Endothelial cell of umbilical vein (primary cell): ENCODE measurements around the gene TMEM164. TPM values are rescaled to one million over a fixed set of nuclear protein-coding genes. Genes with fewer than 3 reads are reported as not detected.

Source experiments
- BruUV-seq: library from RNA; stranded (reverse); fragments of 400-500 nt; replicated peaks from 2 replicates; lab custom pipeline; 2021; lab: Mats Ljungman, UMichigan
- CTCF ChIA-PET: fragments of 300-600, 350-600 bp; sonication (Branson Sonifier 250); formaldehyde crosslinking; loops from one replicate; lab custom pipeline; 2021; ENCODE audit warnings: antibody characterized with exemption, inconsistent platforms; lab: Charles Lee
- POLR2A ChIA-PET: fragments of 300-600, 350-600 bp; sonication (Branson Sonifier 250); formaldehyde crosslinking; loops from one replicate; lab custom pipeline; 2021; ENCODE audit warnings: antibody characterized with exemption, inconsistent platforms; lab: Charles Lee
- DNase-seq: peaks from one replicate; pipeline ENCODE4 v3.0.0-alpha.2; 2011; ENCODE audit warnings: low read depth, low spot score
- FAIRE-seq: peaks from 2 replicates; lab custom pipeline; 2011; peaks lifted over from hg19 to GRCh38; lab: Jason Lieb, UNC
- H2AFZ ChIP-seq: 2 replicates; pipeline ENCODE4 v1.6.0; 2012; ENCODE audit warnings: low read depth, low read length, control low read depth, inconsistent platforms
- H3K27ac ChIP-seq: 2 replicates; pipeline ENCODE4 v1.5.1; 2011; ENCODE audit warnings: low read depth, mild to moderate bottlenecking, control low read depth, low read length, moderate library complexity; ENCODE audit not compliant: insufficient read depth
- H3K27me3 ChIP-seq, 2 experiments: 2 replicates each; pipeline versions ENCODE4 v1.6.0 to v1.6.1; 2011; ENCODE audit warnings: low read length in 2 of 2, mixed read lengths in 1 of 2; ENCODE audit not compliant: control insufficient read depth in 2 of 2, insufficient read depth in 2 of 2
- H3K36me3 ChIP-seq, 2 experiments: 2 replicates in 1 of 2; 3 replicates in 1 of 2; pipeline ENCODE4 v1.5.1; 2011; ENCODE audit warnings: low read length in 2 of 2, mild to moderate bottlenecking in 1 of 2, moderate library complexity in 1 of 2; ENCODE audit not compliant: control insufficient read depth in 2 of 2, insufficient read depth in 2 of 2; ENCODE audit errors: extremely low read depth in 1 of 2
- H3K4me1 ChIP-seq: 3 replicates; pipeline ENCODE4 v1.5.1; 2011; ENCODE audit warnings: mild to moderate bottlenecking, low read length; ENCODE audit not compliant: control insufficient read depth, insufficient read depth; ENCODE audit errors: extremely low read depth
- H3K4me2 ChIP-seq: 2 replicates; pipeline ENCODE4 v1.6.1; 2011; ENCODE audit warnings: low read length, control low read depth, mixed read lengths; ENCODE audit not compliant: insufficient read depth
- H3K4me3 ChIP-seq, 3 experiments: fragments of 200-600 bp in 1 of 3; sonication (generic), shearing (Covaris generic) in 1 of 3; replicated peaks in 1 of 3; 2 replicates each; pipeline ENCODE4 v1.5.1; 2011 to 2016; ENCODE audit warnings: control low read depth in 3 of 3, low read length in 3 of 3, mild to moderate bottlenecking in 2 of 3, inconsistent platforms in 1 of 3, low read depth in 1 of 3, moderate library complexity in 1 of 3; ENCODE audit not compliant: insufficient read depth in 1 of 3
- H3K79me2 ChIP-seq: 2 replicates; pipeline ENCODE4 v1.6.0; 2012; ENCODE audit warnings: low read length, inconsistent platforms; ENCODE audit not compliant: control insufficient read depth, insufficient read depth
- H3K9ac ChIP-seq: replicated peaks from 2 replicates; pipeline ENCODE3; 2011; ENCODE audit warnings: low read length, control low read depth; ENCODE audit not compliant: insufficient read depth; ENCODE audit errors: extremely low read depth
- H3K9me1 ChIP-seq: replicated peaks from 3 replicates; pipeline ENCODE4 v1.6.0; 2011; ENCODE audit warnings: mild to moderate bottlenecking, low read length; ENCODE audit not compliant: control insufficient read depth, insufficient read depth; ENCODE audit errors: extremely low read depth
- H3K9me3 ChIP-seq: replicated peaks from 2 replicates; pipeline ENCODE4 v1.5.1; 2012; ENCODE audit warnings: low read length, inconsistent platforms; ENCODE audit not compliant: control insufficient read depth, insufficient read depth
- H4K20me1 ChIP-seq: replicated peaks from 2 replicates; pipeline ENCODE3; 2011; ENCODE audit warnings: mild to moderate bottlenecking, low read length; ENCODE audit not compliant: control insufficient read depth, insufficient read depth; ENCODE audit errors: extremely low read depth
- CTCF ChIP-seq, 2 donors: IDR thresholded peaks; 1 replicate in 1 of 2; 2 replicates in 1 of 2; pipeline ENCODE4 v1.5.1; 2011; ENCODE audit warnings: low read length in 2 of 2, mild to moderate bottlenecking in 2 of 2, moderate library complexity in 2 of 2, control low read depth in 1 of 2, inconsistent platforms in 1 of 2, low read depth in 1 of 2; ENCODE audit not compliant: insufficient read depth in 1 of 2; ENCODE audit errors: extremely low read depth in 1 of 2
- EZH2 ChIP-seq: IDR thresholded peaks from 2 replicates; pipeline ENCODE4 v1.6.1; 2012; ENCODE audit warnings: borderline replicate concordance, low read depth, mild to moderate bottlenecking, moderate library complexity, low read length, inconsistent platforms; ENCODE audit not compliant: severe bottlenecking
- FOS ChIP-seq: IDR thresholded peaks from 2 replicates; pipeline ENCODE4 v1.6.1; 2011; ENCODE audit warnings: mild to moderate bottlenecking, low read length, moderate library complexity, borderline replicate concordance; ENCODE audit not compliant: insufficient read depth
- GATA2 ChIP-seq: IDR thresholded peaks from 2 replicates; pipeline ENCODE4 v1.7.0; 2011; ENCODE audit warnings: low read depth, mild to moderate bottlenecking, moderate library complexity, mixed read lengths, low read length; ENCODE audit not compliant: insufficient read length, insufficient read depth
- JUN ChIP-seq: IDR thresholded peaks from 2 replicates; pipeline ENCODE4 v1.6.1; 2011; ENCODE audit warnings: borderline replicate concordance, low read depth; ENCODE audit not compliant: insufficient read length, insufficient read depth
- MAX ChIP-seq: IDR thresholded peaks from 2 replicates; pipeline ENCODE4 v1.6.1; 2011; ENCODE audit not compliant: insufficient read depth, insufficient read length
- MYC ChIP-seq: IDR thresholded peaks from one replicate; pipeline ENCODE4 v1.6.1; 2011; ENCODE audit warnings: mild to moderate bottlenecking, low read depth, low read length
- POLR2A ChIP-seq: IDR thresholded peaks from 2 replicates; pipeline ENCODE4 v1.6.1; 2012; ENCODE audit warnings: low read depth, mild to moderate bottlenecking, control low read depth, low read length
- POLR2AphosphoS5 ChIP-seq: IDR thresholded peaks from 2 replicates; pipeline ENCODE4 v1.6.1; 2012; ENCODE audit warnings: low read depth, mild to moderate bottlenecking, control low read depth, low read length, moderate library complexity; ENCODE audit not compliant: insufficient read depth
- dilution Hi-C: fragments of 300-500 bp; cut with MboI; formaldehyde crosslinking; loops from one replicate; pipeline ENCODE4 v1.15.0; 2019; ENCODE audit warnings: low sequenced_read_pairs; ENCODE audit not compliant: extremely low pct_ligation_motif_present
- intact Hi-C: fragments of 100-400 bp; cut with micrococcal nuclease; formaldehyde crosslinking; loops from one replicate; pipeline ENCODE4 v1.10.0; 2022
- polyA plus RNA-seq, 4 experiments: library from polyadenylated mRNA; depleted of rRNA in 3 of 4; stranded (reverse) in 3 of 4; unstranded in 1 of 4; fragments of >200 nt; gene quantifications; 2 replicates each; pipeline versions ENCODE4 v1.2.1 to v1.2.3, GENCODE V29; 2011 to 2012; ENCODE audit warnings: missing spikeins in 1 of 4
- total RNA-seq: library from RNA; stranded (reverse); gene quantifications from 2 replicates; pipeline ENCODE4 v1.2.3, GENCODE V29; 2021

TMEM164 gene
- total and polyA plus RNA-seq, 2 donors (not counting 3 experiments of a cell fraction or from before 2014, with no cell fraction given): 12.8 to 22.2 TPM

- Histone ChIP-seq H3K27ac (no peak overlapping the region), H4K20me1 (no peaks in the 10 kb centered on the region), H3K9ac (no peak overlapping the region), H3K36me3 (no peaks in the 10 kb centered on the region), H3K4me1 (no peaks in the 10 kb centered on the region), H3K9me3 (no peaks in the 10 kb centered on the region), H3K27me3 (no peaks in the 10 kb centered on the region), H3K9me1 (no peaks in the 10 kb centered on the region), H2AFZ (no peak overlapping the region), H3K4me2 (no peak overlapping the region), H3K4me3 (no peak overlapping the region), H3K79me2 (no peaks in the 10 kb centered on the region)
- dilution Hi-C loops: no loop called here
- FAIRE-seq: peak; percentile 81
- no TSS peak for BruUV-seq
- ChIA-PET POLR2A (no interaction called here), CTCF (no interaction called here)
- intact Hi-C loops: no loop called here
- DNase-seq: no peak
- TF ChIP-seq JUN (no peak), EZH2 (no peak), FOS (no peak), POLR2AphosphoS5 (no peak), MYC (no peak), POLR2A (no peak), MAX (no peak), GATA2 (no peak), CTCF (IDR thresholded peaks at IDR 0.05; ENCODE audit: extremely low read depth in 1 of 2, insufficient read depth in 1 of 2, low read depth in 1 of 2, low read length in 2 of 2) (no peak)
These were observed 113.4 kb downstream of the TMEM164 start for GRCh38 chrX:110116066-110116980.
